HPDE6-E6E7 (cell line): ENCODE results near the gene PTPRG.

ENCODE experiments used
- DNase-seq: peaks from one replicate; pipeline ENCODE4 v3.0.0; 2011; ENCODE audit warnings: missing footprints; ENCODE audit errors: extremely low spot score

PTPRG gene

GRCh38 chr3:61650719-61651410 is 89.5 kb downstream of the PTPRG start:
- no peak for DNase-seq

- DNase-seq = no peak
These were observed 96.3 kb downstream of the PTPRG start for GRCh38 chr3:61657689-61658088.

GRCh38 chr3:61662861-61663260 is 101.5 kb downstream of the PTPRG start:
- no peak for DNase-seq

- no peak for DNase-seq
These were observed 102.2 kb downstream of the PTPRG start for GRCh38 chr3:61663356-61664104.

GRCh38 chr3:61664105-61664482 is 102.7 kb downstream of the PTPRG start:
- DNase-seq = peak; percentile 4

- DNase-seq = no peak
These were observed 103.8 kb downstream of the PTPRG start for GRCh38 chr3:61665121-61665520.

- DNase-seq = no peak
These were observed 104.6 kb downstream of the PTPRG start for GRCh38 chr3:61665987-61666386.

- DNase-seq = no peak
These were observed 105.4 kb downstream of the PTPRG start for GRCh38 chr3:61666615-61667330.

GRCh38 chr3:61667383-61667782 is 106.0 kb downstream of the PTPRG start:
- no peak for DNase-seq

- no peak for DNase-seq
These were observed 106.4 kb downstream of the PTPRG start for GRCh38 chr3:61667814-61668213.

- DNase-seq = no peak
These were observed 107.0 kb downstream of the PTPRG start for GRCh38 chr3:61668317-61668864.

GRCh38 chr3:61669203-61669602 is 107.8 kb downstream of the PTPRG start:
- no peak for DNase-seq

- no peak for DNase-seq
These were observed 108.4 kb downstream of the PTPRG start for GRCh38 chr3:61669668-61670299.

GRCh38 chr3:61673651-61674050 is 112.3 kb downstream of the PTPRG start:
- DNase-seq = no peak

GRCh38 chr3:61674596-61674995 is 113.2 kb downstream of the PTPRG start:
- DNase-seq = no peak

- DNase-seq = no peak
These were observed 117.7 kb downstream of the PTPRG start for GRCh38 chr3:61679026-61679425.

GRCh38 chr3:61680617-61681016 is 119.2 kb downstream of the PTPRG start:
- DNase-seq = no peak

GRCh38 chr3:61681636-61682035 is 120.3 kb downstream of the PTPRG start:
- no peak for DNase-seq

- DNase-seq = no peak
These were observed 121.5 kb downstream of the PTPRG start for GRCh38 chr3:61682671-61683548.

GRCh38 chr3:61683549-61684236 is 122.3 kb downstream of the PTPRG start:
- no peak for DNase-seq
